SK-N-SH (cell line): ENCODE measurements around the gene COL1A2. TPM values are rescaled to one million over a fixed set of nuclear protein-coding genes. Genes with fewer than 3 reads are reported as not detected.

Source experiments
- CTCF ChIA-PET: fragments of 300-600, 350-600 bp; formaldehyde crosslinking; extraction: SDS; loops from one replicate; lab custom pipeline; 2021; lab: Yijun Ruan, JAX
- POLR2A ChIA-PET: fragments of 350-600 bp; sonication (Branson Sonifier 250); formaldehyde crosslinking; extraction: SDS; loops from one replicate; lab custom pipeline; 2020; ENCODE audit warnings: antibody characterized with exemption, inconsistent platforms; lab: Yijun Ruan, JAX
- DNase-seq: peaks from one replicate; pipeline ENCODE4 v3.0.0; 2012
- H2AFZ ChIP-seq: fragments of 200-600 bp; sonication (generic); 2 replicates; pipeline ENCODE4 v1.8.1; 2016; ENCODE audit warnings: antibody characterized with exemption, mild to moderate bottlenecking, low read depth
- H3F3A ChIP-seq: fragments of 200-600 bp; sonication (generic); replicated peaks from 2 replicates; pipeline ENCODE3; 2016; ENCODE audit warnings: antibody characterized with exemption, mild to moderate bottlenecking; ENCODE audit not compliant: insufficient read depth
- H3K27ac ChIP-seq, 2 experiments: fragments of 200-500 bp in 1 of 2; fragments of 200-600 bp in 1 of 2; sonication (Bioruptor generic) in 1 of 2; sonication (generic), shearing (Covaris generic) in 1 of 2; 2 replicates each; pipeline versions ENCODE4 v1.5.1 to v1.6.1; 2014 to 2016; ENCODE audit warnings: low read depth in 2 of 2, inconsistent platforms in 1 of 2, low read length in 1 of 2, mild to moderate bottlenecking in 1 of 2, mixed read lengths in 1 of 2
- H3K27me3 ChIP-seq: fragments of 200-600 bp; sonication (generic), shearing (Covaris generic); 2 replicates; pipeline ENCODE4 v1.6.1; 2016; ENCODE audit warnings: mixed run types; ENCODE audit not compliant: insufficient read depth
- H3K36me3 ChIP-seq, 2 experiments: fragments of 200-500 bp in 1 of 2; fragments of 200-600 bp in 1 of 2; sonication (Bioruptor generic) in 1 of 2; sonication (generic) in 1 of 2; replicated peaks in 1 of 2; 2 replicates each; pipeline versions ENCODE3 to v1.5.1; 2014 to 2016; ENCODE audit warnings: low read length in 1 of 2, mild to moderate bottlenecking in 1 of 2; ENCODE audit not compliant: insufficient read depth in 2 of 2, control insufficient read depth in 1 of 2
- H3K4me1 ChIP-seq, 2 experiments: fragments of 200-500 bp in 1 of 2; fragments of 200-600 bp in 1 of 2; sonication (Bioruptor generic) in 1 of 2; sonication (generic), shearing (Covaris generic) in 1 of 2; 2 replicates each; pipeline versions ENCODE4 v1.5.1 to v1.6.1; 2014 to 2016; ENCODE audit warnings: low read depth in 1 of 2, low read length in 1 of 2, mixed run types in 1 of 2; ENCODE audit not compliant: insufficient read depth in 2 of 2, control insufficient read depth in 1 of 2
- H3K4me2 ChIP-seq: fragments of 200-600 bp; sonication (generic), shearing (Covaris generic); 2 replicates; pipeline ENCODE4 v1.6.1; 2017; ENCODE audit warnings: mixed run types
- H3K4me3 ChIP-seq, 2 experiments: fragments of 200-500 bp in 1 of 2; fragments of 200-600 bp in 1 of 2; sonication (Bioruptor generic) in 1 of 2; sonication (generic), shearing (Covaris generic) in 1 of 2; 2 replicates each; pipeline versions ENCODE4 v1.5.1 to v1.8.1; 2014 to 2016; ENCODE audit warnings: low read depth in 2 of 2, inconsistent platforms in 1 of 2, low read length in 1 of 2, mild to moderate bottlenecking in 1 of 2, mixed read lengths in 1 of 2, moderate library complexity in 1 of 2
- H3K79me2 ChIP-seq: fragments of 200-600 bp; sonication (generic); 2 replicates; pipeline ENCODE4 v1.8.1; 2017; ENCODE audit warnings: mild to moderate bottlenecking; ENCODE audit not compliant: insufficient read depth
- H3K9ac ChIP-seq: fragments of 200-600 bp; sonication (generic); 2 replicates; pipeline ENCODE4 v1.6.1; 2017; ENCODE audit warnings: mixed run types
- H3K9me2 ChIP-seq: fragments of 200-600 bp; sonication (generic); 2 replicates; pipeline ENCODE4 v1.6.1; 2017; ENCODE audit warnings: mixed run types
- H3K9me3 ChIP-seq: fragments of 200-600 bp; sonication (generic); 2 replicates; pipeline ENCODE4 v1.6.1; 2017; ENCODE audit warnings: mixed run types, mild to moderate bottlenecking, moderate library complexity
- H4K20me1 ChIP-seq: fragments of 200-600 bp; sonication (generic); 2 replicates; pipeline ENCODE4 v1.6.1; 2017; ENCODE audit warnings: mild to moderate bottlenecking, mixed run types; ENCODE audit not compliant: insufficient read depth
- CHD2 ChIP-seq: fragments of 150-350 bp; IDR thresholded peaks from 2 replicates; pipeline ENCODE4 v1.6.1; 2018; ENCODE audit warnings: low read length; ENCODE audit not compliant: partially characterized antibody
- EP300 ChIP-seq, 2 experiments: IDR thresholded peaks; 2 replicates each; pipeline versions ENCODE4 v1.4.0 to v1.6.1; 2012; ENCODE audit warnings: borderline replicate concordance in 1 of 2, low read depth in 1 of 2, low read length in 1 of 2
- EZH2phosphoT487 ChIP-seq: fragments of 200-600 bp; sonication (generic); IDR thresholded peaks from 2 replicates; pipeline ENCODE4 v1.6.1; 2017; ENCODE audit warnings: low read depth, mixed run types, mild to moderate bottlenecking, antibody characterized with exemption, moderate library complexity, borderline replicate concordance
- GABPA ChIP-seq: IDR thresholded peaks from 2 replicates; pipeline ENCODE4 v1.4.0; 2012; ENCODE audit warnings: low read depth, mild to moderate bottlenecking
- GATA2 ChIP-seq: sonication (generic); formaldehyde crosslinking; IDR thresholded peaks from 2 replicates; pipeline ENCODE4 v1.5.0; 2020; ENCODE audit warnings: mild to moderate bottlenecking, missing genetic modification reagents
- JUND ChIP-seq: IDR thresholded peaks from 2 replicates; pipeline ENCODE4 v1.4.0; 2012
- NFIC ChIP-seq: IDR thresholded peaks from 2 replicates; pipeline ENCODE4 v1.4.0; 2012; ENCODE audit warnings: borderline replicate concordance
- POLR2AphosphoS5 ChIP-seq: IDR thresholded peaks from 2 replicates; pipeline ENCODE4 v1.6.1; 2012; ENCODE audit warnings: low read depth, low read length
- RAD21 ChIP-seq: IDR thresholded peaks from 2 replicates; pipeline ENCODE4 v1.6.1; 2012; ENCODE audit warnings: mild to moderate bottlenecking, low read length
- RCOR1 ChIP-seq: fragments of 150-350 bp; IDR thresholded peaks from 2 replicates; pipeline ENCODE4 v1.6.1; 2017; ENCODE audit warnings: antibody characterized with exemption, low read length
- RFX5 ChIP-seq: IDR thresholded peaks from 2 replicates; pipeline ENCODE4 v1.6.1; 2012; ENCODE audit warnings: mild to moderate bottlenecking, improper control_type of control experiment, low read length
- SIN3A ChIP-seq: IDR thresholded peaks from 2 replicates; pipeline ENCODE4 v1.6.1; 2012; ENCODE audit warnings: low read depth, mild to moderate bottlenecking, low read length, moderate library complexity, borderline replicate concordance
- SMC3 ChIP-seq: IDR thresholded peaks from 2 replicates; pipeline ENCODE4 v1.6.1; 2012; ENCODE audit warnings: low read depth, low read length, improper control_type of control experiment
- TEAD4 ChIP-seq: IDR thresholded peaks from 2 replicates; pipeline ENCODE4 v1.4.0; 2012; ENCODE audit warnings: mild to moderate bottlenecking, borderline replicate concordance; ENCODE audit not compliant: insufficient read depth
- YY1 ChIP-seq: IDR thresholded peaks from 2 replicates; pipeline ENCODE4 v1.4.0; 2012; ENCODE audit warnings: low read depth, mild to moderate bottlenecking
- WGBS: methylation state at CpG from one replicate; pipeline ENCODE4 v1.1.6; 2017; ENCODE audit warnings: low lambda C conversion rate; 5-methylcytosine and 5-hydroxymethylcytosine counted together
- polyA plus RNA-seq, 3 experiments: library from polyadenylated mRNA; depleted of rRNA; stranded (reverse); fragments of >200 nt; gene quantifications; 2 replicates each; pipeline ENCODE4 v1.2.3, GENCODE V29; 2012
- TF ChIP-seq, protein P1 (sequence below): IDR thresholded peaks from 2 replicates; pipeline ENCODE4 v1.4.0; 2012; ENCODE audit warnings: low read depth, borderline replicate concordance
- TF ChIP-seq, protein P2 (sequence below): IDR thresholded peaks from 2 replicates; pipeline ENCODE4 v1.4.0; 2012; ENCODE audit warnings: low read depth, borderline replicate concordance
- TF ChIP-seq, protein P3 (sequence below): IDR thresholded peaks from 2 replicates; pipeline ENCODE4 v1.6.1; 2012; ENCODE audit warnings: mild to moderate bottlenecking, low read depth, low read length, moderate library complexity
- TF ChIP-seq, protein P4 (sequence below): IDR thresholded peaks from 2 replicates; pipeline ENCODE4 v1.4.0; 2012; ENCODE audit warnings: low read depth

COL1A2 gene
- polyA plus RNA-seq, 1 of the 3 experiments (the other 2 are of a cell fraction): 11.4 TPM

DNA sequence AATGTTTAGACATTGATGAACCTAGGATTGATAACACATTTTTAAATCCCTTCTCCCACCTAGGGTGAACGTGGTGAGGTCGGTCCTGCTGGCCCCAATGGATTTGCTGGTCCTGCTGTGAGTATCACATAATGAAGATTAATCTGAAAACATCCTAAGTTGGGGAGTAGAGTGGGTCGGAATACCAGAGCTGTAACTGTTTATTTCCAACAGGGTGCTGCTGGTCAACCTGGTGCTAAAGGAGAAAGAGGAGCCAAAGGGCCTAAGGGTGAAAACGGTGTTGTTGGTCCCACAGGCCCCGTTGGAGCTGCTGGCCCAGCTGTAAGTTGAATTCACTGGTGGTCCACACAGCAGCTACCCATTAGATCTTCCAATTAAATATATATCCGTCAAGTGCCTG, 25.6 kb downstream of the COL1A2 start:
- ChIA-PET POLR2A (no interaction called here), CTCF (interaction anchor here (1.0 to 1.7 kb wide), 3 partner anchors 15 to 25 kb away, joined by 3 to 7 read pairs (median 3); no protein-coding TSS in a partner anchor)
- no peak for DNase-seq
- Histone ChIP-seq H3K9ac (no peak overlapping the region), H3K36me3 (peaks cover 0 to 3% of the 10 kb centered on the region in 2 experiments), H3K4me3 (no peak overlapping the region), H3K79me2 (no peaks in the 10 kb centered on the region), H3K27ac (no peak overlapping the region), H3F3A (peaks cover 3% of the 10 kb centered on the region), H3K4me2 (no peak overlapping the region), H3K9me2 (no peaks in the 10 kb centered on the region), H3K27me3 (no peaks in the 10 kb centered on the region), H3K9me3 (no peaks in the 10 kb centered on the region), H2AFZ (no peak overlapping the region), H3K4me1 (peaks cover 6 to 17% of the 10 kb centered on the region in 2 experiments; a peak in 3 of 4 replicates), H4K20me1 (no peaks in the 10 kb centered on the region)
- TF ChIP-seq YY1: no peak
- 81% methylated on average over 6 of the region's 6 CpGs for WGBS

DNA sequence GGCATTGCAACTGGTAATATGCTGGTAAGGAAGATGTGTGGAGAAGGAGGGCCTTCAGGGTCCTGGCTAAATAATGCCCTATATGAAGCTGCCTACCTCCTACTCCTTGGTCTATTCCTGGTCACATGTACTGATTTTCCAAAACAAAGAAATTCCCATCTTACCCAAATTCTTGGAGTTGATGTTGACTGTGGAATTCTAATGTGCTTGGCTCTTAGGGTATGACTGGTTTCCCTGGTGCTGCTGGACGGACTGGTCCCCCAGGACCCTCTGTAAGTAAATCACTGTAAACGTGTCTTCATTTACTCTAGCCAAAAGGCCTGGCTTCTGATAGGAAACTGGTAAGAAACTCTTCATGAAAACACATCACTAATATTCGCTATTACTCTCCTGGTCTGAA, 27.0 kb downstream of the COL1A2 start:
- Histone ChIP-seq H3K27me3 (no peaks in the 10 kb centered on the region), H2AFZ (no peak overlapping the region), H3K4me3 (no peak overlapping the region)
- no peak for TF ChIP-seq NFIC
- no peak for TF ChIP-seq EZH2phosphoT487
- TF ChIP-seq, protein P1, sequence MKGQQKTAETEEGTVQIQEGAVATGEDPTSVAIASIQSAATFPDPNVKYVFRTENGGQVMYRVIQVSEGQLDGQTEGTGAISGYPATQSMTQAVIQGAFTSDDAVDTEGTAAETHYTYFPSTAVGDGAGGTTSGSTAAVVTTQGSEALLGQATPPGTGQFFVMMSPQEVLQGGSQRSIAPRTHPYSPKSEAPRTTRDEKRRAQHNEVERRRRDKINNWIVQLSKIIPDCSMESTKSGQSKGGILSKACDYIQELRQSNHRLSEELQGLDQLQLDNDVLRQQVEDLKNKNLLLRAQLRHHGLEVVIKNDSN: no peak
- TF ChIP-seq YY1: no peak
- no peak for TF ChIP-seq EP300 (IDR thresholded peaks at IDR 0.05; ENCODE audit: borderline replicate concordance in 1 of 2, low read depth in 1 of 2, low read length in 1 of 2)
- no peak for TF ChIP-seq TEAD4
- no peak for TF ChIP-seq RCOR1
- no peak for TF ChIP-seq RFX5
- no peak for TF ChIP-seq CHD2
- TF ChIP-seq GABPA: no peak
- TF ChIP-seq SIN3A: no peak
- TF ChIP-seq, protein P2, sequence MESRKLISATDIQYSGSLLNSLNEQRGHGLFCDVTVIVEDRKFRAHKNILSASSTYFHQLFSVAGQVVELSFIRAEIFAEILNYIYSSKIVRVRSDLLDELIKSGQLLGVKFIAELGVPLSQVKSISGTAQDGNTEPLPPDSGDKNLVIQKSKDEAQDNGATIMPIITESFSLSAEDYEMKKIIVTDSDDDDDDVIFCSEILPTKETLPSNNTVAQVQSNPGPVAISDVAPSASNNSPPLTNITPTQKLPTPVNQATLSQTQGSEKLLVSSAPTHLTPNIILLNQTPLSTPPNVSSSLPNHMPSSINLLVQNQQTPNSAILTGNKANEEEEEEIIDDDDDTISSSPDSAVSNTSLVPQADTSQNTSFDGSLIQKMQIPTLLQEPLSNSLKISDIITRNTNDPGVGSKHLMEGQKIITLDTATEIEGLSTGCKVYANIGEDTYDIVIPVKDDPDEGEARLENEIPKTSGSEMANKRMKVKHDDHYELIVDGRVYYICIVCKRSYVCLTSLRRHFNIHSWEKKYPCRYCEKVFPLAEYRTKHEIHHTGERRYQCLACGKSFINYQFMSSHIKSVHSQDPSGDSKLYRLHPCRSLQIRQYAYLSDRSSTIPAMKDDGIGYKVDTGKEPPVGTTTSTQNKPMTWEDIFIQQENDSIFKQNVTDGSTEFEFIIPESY: no peak
- TF ChIP-seq POLR2AphosphoS5: no peak
- TF ChIP-seq, protein P3, sequence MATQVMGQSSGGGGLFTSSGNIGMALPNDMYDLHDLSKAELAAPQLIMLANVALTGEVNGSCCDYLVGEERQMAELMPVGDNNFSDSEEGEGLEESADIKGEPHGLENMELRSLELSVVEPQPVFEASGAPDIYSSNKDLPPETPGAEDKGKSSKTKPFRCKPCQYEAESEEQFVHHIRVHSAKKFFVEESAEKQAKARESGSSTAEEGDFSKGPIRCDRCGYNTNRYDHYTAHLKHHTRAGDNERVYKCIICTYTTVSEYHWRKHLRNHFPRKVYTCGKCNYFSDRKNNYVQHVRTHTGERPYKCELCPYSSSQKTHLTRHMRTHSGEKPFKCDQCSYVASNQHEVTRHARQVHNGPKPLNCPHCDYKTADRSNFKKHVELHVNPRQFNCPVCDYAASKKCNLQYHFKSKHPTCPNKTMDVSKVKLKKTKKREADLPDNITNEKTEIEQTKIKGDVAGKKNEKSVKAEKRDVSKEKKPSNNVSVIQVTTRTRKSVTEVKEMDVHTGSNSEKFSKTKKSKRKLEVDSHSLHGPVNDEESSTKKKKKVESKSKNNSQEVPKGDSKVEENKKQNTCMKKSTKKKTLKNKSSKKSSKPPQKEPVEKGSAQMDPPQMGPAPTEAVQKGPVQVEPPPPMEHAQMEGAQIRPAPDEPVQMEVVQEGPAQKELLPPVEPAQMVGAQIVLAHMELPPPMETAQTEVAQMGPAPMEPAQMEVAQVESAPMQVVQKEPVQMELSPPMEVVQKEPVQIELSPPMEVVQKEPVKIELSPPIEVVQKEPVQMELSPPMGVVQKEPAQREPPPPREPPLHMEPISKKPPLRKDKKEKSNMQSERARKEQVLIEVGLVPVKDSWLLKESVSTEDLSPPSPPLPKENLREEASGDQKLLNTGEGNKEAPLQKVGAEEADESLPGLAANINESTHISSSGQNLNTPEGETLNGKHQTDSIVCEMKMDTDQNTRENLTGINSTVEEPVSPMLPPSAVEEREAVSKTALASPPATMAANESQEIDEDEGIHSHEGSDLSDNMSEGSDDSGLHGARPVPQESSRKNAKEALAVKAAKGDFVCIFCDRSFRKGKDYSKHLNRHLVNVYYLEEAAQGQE: no peak
- no peak for TF ChIP-seq JUND
- TF ChIP-seq, protein P4, sequence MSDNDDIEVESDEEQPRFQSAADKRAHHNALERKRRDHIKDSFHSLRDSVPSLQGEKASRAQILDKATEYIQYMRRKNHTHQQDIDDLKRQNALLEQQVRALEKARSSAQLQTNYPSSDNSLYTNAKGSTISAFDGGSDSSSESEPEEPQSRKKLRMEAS: no peak
- no peak for TF ChIP-seq RAD21
- no peak for TF ChIP-seq SMC3
- TF ChIP-seq GATA2: no peak
- TF ChIP-seq, all 33 proteins: peak for 0
- H3K4me2 ChIP-seq: no peak overlapping the region
- no peaks in the 10 kb centered on the region for H3K9me3 ChIP-seq
- H3F3A ChIP-seq: peaks cover 3% of the 10 kb centered on the region
- no peak overlapping the region for H3K9ac ChIP-seq
- peaks cover 6 to 17% of the 10 kb centered on the region in 2 experiments; a peak in 3 of 4 replicates for H3K4me1 ChIP-seq
- H4K20me1 ChIP-seq: no peaks in the 10 kb centered on the region
- H3K36me3 ChIP-seq: peaks cover 0 to 5% of the 10 kb centered on the region in 2 experiments
- no peak overlapping the region for H3K27ac ChIP-seq
- no peaks in the 10 kb centered on the region for H3K79me2 ChIP-seq
- DNase-seq: no peak
- ChIA-PET CTCF (no interaction called here), POLR2A (no interaction called here)
- WGBS: 85% methylated on average over 3 of the region's 3 CpGs
- H3K9me2 ChIP-seq: no peaks in the 10 kb centered on the region
